Loucy (cell line): ENCODE results near the gene SGPL1.

Experiments
- CTCF ChIP-seq: fragments of 200-600 bp; sonication (generic); conservative IDR thresholded peaks from 2 replicates; pipeline ENCODE4 v1.5.1; 2014; ENCODE audit warnings: mild to moderate bottlenecking, antibody characterized with exemption, low read length
- EZH2phosphoT487 ChIP-seq: fragments of 200-600 bp; IDR thresholded peaks from 2 replicates; pipeline ENCODE4 v1.6.1; 2018; ENCODE audit warnings: antibody characterized with exemption, mild to moderate bottlenecking, moderate library complexity, borderline replicate concordance

GRCh38 chr10:70810967-70811366 lies 4.8 kb upstream of the SGPL1 start:
- no peak for TF ChIP-seq CTCF
- TF ChIP-seq EZH2phosphoT487 = no peak
